A673 (cell line): ENCODE measurements around the gene APBA1. TPM values are rescaled to one million over a fixed set of nuclear protein-coding genes. Genes with fewer than 3 reads are reported as not detected.

Source experiments
- BruUV-seq: library from RNA; stranded (reverse); fragments of 400-500 nt; replicated peaks from 2 replicates; lab custom pipeline; 2021; lab: Mats Ljungman, UMichigan
- CTCF ChIA-PET: fragments of 300-600 bp; sonication (Branson Sonifier 250); formaldehyde crosslinking; loops from one replicate; lab custom pipeline; 2022; ENCODE audit warnings: antibody characterized with exemption; lab: Charles Lee
- POLR2A ChIA-PET: fragments of 300-600 bp; sonication (Branson Sonifier 250); formaldehyde crosslinking; loops from one replicate; lab custom pipeline; 2022; ENCODE audit warnings: antibody characterized with exemption; ENCODE audit not compliant: low non-redundant PET; lab: Charles Lee
- DNase-seq: peaks from one replicate; pipeline ENCODE4 v3.0.0-alpha.2; 2015; ENCODE audit warnings: low spot score
- H3K27ac ChIP-seq: fragments of 200-600 bp; sonication (generic); 2 replicates; pipeline ENCODE4 v1.5.1; 2016; ENCODE audit warnings: mixed run types, low read depth, mild to moderate bottlenecking, mixed read lengths, antibody characterized with exemption, low read length; ENCODE audit not compliant: poor library complexity, severe bottlenecking
- H3K27me3 ChIP-seq: fragments of 200-600 bp; sonication (generic); replicated peaks from 2 replicates; pipeline ENCODE4 v1.6.1; 2017; ENCODE audit warnings: mixed run types, low read depth, mild to moderate bottlenecking, mixed read lengths, antibody characterized with exemption, low read length; ENCODE audit not compliant: insufficient read depth, poor library complexity
- H3K36me3 ChIP-seq: fragments of 200-600 bp; sonication (generic); 2 replicates; pipeline ENCODE4 v1.6.1; 2016; ENCODE audit warnings: mixed run types, mild to moderate bottlenecking, mixed read lengths, antibody characterized with exemption, low read length; ENCODE audit not compliant: insufficient read depth, poor library complexity, severe bottlenecking
- H3K4me1 ChIP-seq: fragments of 200-600 bp; sonication (generic); 2 replicates; pipeline ENCODE4 v1.6.1; 2017; ENCODE audit warnings: mixed run types, mild to moderate bottlenecking, mixed read lengths, antibody characterized with exemption, low read length; ENCODE audit not compliant: insufficient read depth, poor library complexity, severe bottlenecking
- H3K4me3 ChIP-seq: fragments of 200-600 bp; sonication (generic); 2 replicates; pipeline ENCODE4 v1.5.1; 2016; ENCODE audit warnings: low read depth, mixed run types, mild to moderate bottlenecking, mixed read lengths, low read length; ENCODE audit not compliant: poor library complexity, severe bottlenecking
- H3K9me3 ChIP-seq: fragments of 200-600 bp; sonication (generic); 2 replicates; pipeline ENCODE4 v1.6.1; 2016; ENCODE audit warnings: mixed run types, low read depth, mild to moderate bottlenecking, mixed read lengths, antibody characterized with exemption, low read length; ENCODE audit not compliant: poor library complexity, severe bottlenecking
- CTCF ChIP-seq: fragments of 300-800, 200-600 bp; sonication (generic); conservative IDR thresholded peaks from 2 replicates; pipeline ENCODE4 v1.5.1; 2017; ENCODE audit warnings: low read depth, mild to moderate bottlenecking, antibody characterized with exemption, low read length, moderate library complexity, mixed read lengths
- EZH2 ChIP-seq: fragments of 200-600 bp; sonication (generic); IDR thresholded peaks from 2 replicates; pipeline ENCODE4 v1.6.1; 2017; ENCODE audit warnings: borderline replicate concordance, low read depth, mild to moderate bottlenecking, mixed read lengths, antibody characterized with exemption, low read length; ENCODE audit not compliant: poor library complexity, severe bottlenecking
- intact Hi-C: fragments of 100-400 bp; cut with micrococcal nuclease; formaldehyde crosslinking; loops from one replicate; pipeline ENCODE4 v1.10.0; 2022; ENCODE audit not compliant: unreplicated experiment
- total RNA-seq: library from RNA; stranded (reverse); gene quantifications from 2 replicates; pipeline ENCODE4 v1.2.3, GENCODE V29; 2021

The APBA1 gene
- total RNA-seq, 1 experiment from 2014 or later, result 0.13 TPM

- no peaks in the 10 kb centered on the region for H3K4me1 ChIP-seq
- H3K9me3 ChIP-seq, result no peaks in the 10 kb centered on the region
- intact Hi-C loops, result loop anchor here (5.0 kb wide), 1 partner anchor 363 kb away; no protein-coding TSS in a partner anchor
- TF ChIP-seq EZH2 (no peak), CTCF (no peak)
- H3K27ac ChIP-seq, result no peak overlapping the region
- no TSS peak for BruUV-seq
- no peak overlapping the region for H3K4me3 ChIP-seq
- ChIA-PET CTCF (no interaction called here), POLR2A (no interaction called here)
- no peaks in the 10 kb centered on the region for H3K36me3 ChIP-seq
- H3K27me3 ChIP-seq, result peaks cover 27% of the 10 kb centered on the region
- no peak for DNase-seq
Measured at GRCh38 chr9:69559126-69559525, 113.0 kb downstream of the APBA1 start.

GRCh38 chr9:69556707-69557106 lies 115.5 kb downstream of the APBA1 start:
- DNase-seq, result no peak
- Histone ChIP-seq H3K27me3 (peaks cover 27% of the 10 kb centered on the region), H3K4me1 (no peaks in the 10 kb centered on the region), H3K36me3 (no peaks in the 10 kb centered on the region), H3K27ac (no peak overlapping the region), H3K9me3 (no peaks in the 10 kb centered on the region), H3K4me3 (no peak overlapping the region)
- no peak for TF ChIP-seq EZH2
- no peak for TF ChIP-seq CTCF
- intact Hi-C loops, result loop anchor here (5.0 kb wide), 1 partner anchor 366 kb away; no protein-coding TSS in a partner anchor
- ChIA-PET CTCF (no interaction called here), POLR2A (no interaction called here)
- BruUV-seq, result no TSS peak

- H3K27ac ChIP-seq, result no peak overlapping the region
- BruUV-seq, result no TSS peak
- H3K36me3 ChIP-seq, result no peaks in the 10 kb centered on the region
- H3K9me3 ChIP-seq, result no peaks in the 10 kb centered on the region
- peaks cover 27% of the 10 kb centered on the region for H3K27me3 ChIP-seq
- CTCF ChIA-PET, result no interaction called here
- H3K4me1 ChIP-seq, result no peaks in the 10 kb centered on the region
- intact Hi-C loops, result loop anchor here (5.0 kb wide), 1 partner anchor 366 kb away; no protein-coding TSS in a partner anchor
- POLR2A ChIA-PET, result no interaction called here
- TF ChIP-seq CTCF (no peak), EZH2 (no peak)
- DNase-seq, result no peak
- no peak overlapping the region for H3K4me3 ChIP-seq
Measured at GRCh38 chr9:69555802-69556201, 116.4 kb downstream of the APBA1 start.
